ENCODE results near the gene AKR1D1. TPM values are rescaled to one million over a fixed set of nuclear protein-coding genes. Genes with fewer than 3 reads are reported as not detected.

AKR1D1 gene
- total and polyA plus RNA-seq, 2 donors, result 0.05 TPM

DNA sequence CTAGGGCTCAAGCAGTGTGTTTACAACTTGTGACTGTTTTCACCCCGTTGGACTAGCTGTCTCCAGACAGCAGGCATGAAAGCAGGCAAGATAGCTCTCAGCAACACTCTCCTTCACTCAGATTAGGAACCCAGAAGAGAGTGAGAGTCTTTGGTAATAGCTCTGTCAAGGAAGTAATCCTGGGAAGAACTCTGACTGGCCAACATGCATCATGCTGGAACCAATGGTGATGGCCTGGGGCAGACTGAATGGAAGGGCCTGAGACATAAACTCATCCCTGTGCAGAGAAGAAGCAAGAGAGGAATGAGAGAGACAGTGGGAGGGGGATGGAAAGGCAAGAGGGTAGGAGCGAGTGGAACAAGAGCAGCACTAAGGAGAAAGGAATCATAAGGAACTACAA, 48.9 kb downstream of the AKR1D1 start:
- Histone ChIP-seq H3K36me3 (ENCODE audit: control insufficient read depth in 2 of 2, insufficient read depth in 2 of 2, low read length in 1 of 2) (no peaks in the 10 kb centered on the region), H3K27ac (ENCODE audit: low read depth in 1 of 2, low read length in 1 of 2) (no peak overlapping the region), H3K27me3 (ENCODE audit: control insufficient read depth in 2 of 2, insufficient read depth in 1 of 2, low read length in 1 of 2) (no peaks in the 10 kb centered on the region), H3K9me3 (ENCODE audit: control insufficient read depth in 2 of 2, insufficient read depth in 1 of 2, low read length in 1 of 2) (peaks cover 0 to 3% of the 10 kb centered on the region in 2 donors), H3K4me3 (ENCODE audit: low read length in 2 of 2) (no peak overlapping the region), H3K4me1 (ENCODE audit: control insufficient read depth in 2 of 2, insufficient read depth in 2 of 2, low read length in 2 of 2) (no peaks in the 10 kb centered on the region)
- DNase-seq (ENCODE audit: low read depth in 6 of 9, low spot score in 9 of 9), result no peak
- 88% methylated on average over 2 of the region's 2 CpGs for WGBS

- WGBS, result 69% methylated on average over 2 of the region's 2 CpGs
- H3K27ac ChIP-seq (ENCODE audit: low read depth in 1 of 2, low read length in 1 of 2), result no peak overlapping the region
- no peak for DNase-seq (ENCODE audit: low read depth in 6 of 9, low spot score in 9 of 9)
These were observed 49.4 kb downstream of the AKR1D1 start for GRCh38 chr7:138125598-138126111.

DNA sequence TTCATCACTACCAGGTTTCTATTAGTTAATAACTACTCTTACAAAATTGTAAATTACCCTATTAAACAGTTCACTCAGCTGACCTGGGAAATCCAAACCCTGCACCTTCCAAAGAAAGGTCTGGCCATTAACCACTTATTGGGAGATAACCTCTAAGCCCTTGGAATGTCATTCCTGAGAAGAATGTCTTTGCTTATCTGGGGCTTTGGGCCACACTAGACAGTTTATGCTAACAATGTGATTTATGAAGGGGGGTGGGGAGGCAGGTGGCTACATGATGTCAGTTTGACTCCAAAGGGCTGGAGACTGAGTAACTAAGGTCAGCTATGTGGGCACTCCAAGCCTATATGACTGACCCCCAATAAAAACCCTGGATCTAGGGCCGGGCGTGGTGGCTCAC, 50.7 kb downstream of the AKR1D1 start:
- peaks cover 0 to 3% of the 10 kb centered on the region in 2 donors for H3K9me3 ChIP-seq (ENCODE audit: control insufficient read depth in 2 of 2, insufficient read depth in 1 of 2, low read length in 1 of 2)
- WGBS, result 100% methylated on average over 2 of the region's 2 CpGs
- H3K4me1 ChIP-seq (ENCODE audit: control insufficient read depth in 2 of 2, insufficient read depth in 2 of 2, low read length in 2 of 2), result no peaks in the 10 kb centered on the region

More at GRCh38 chr7:138125598-138126111, 49.4 kb downstream of the AKR1D1 start:
- H3K36me3 ChIP-seq (ENCODE audit: control insufficient read depth in 2 of 2, insufficient read depth in 2 of 2, low read length in 1 of 2), result no peaks in the 10 kb centered on the region
- no peak overlapping the region for H3K4me3 ChIP-seq (ENCODE audit: low read length in 2 of 2)
- H3K4me1 ChIP-seq (ENCODE audit: control insufficient read depth in 2 of 2, insufficient read depth in 2 of 2, low read length in 2 of 2), result no peaks in the 10 kb centered on the region
- peaks cover 0 to 3% of the 10 kb centered on the region in 2 donors for H3K9me3 ChIP-seq (ENCODE audit: control insufficient read depth in 2 of 2, insufficient read depth in 1 of 2, low read length in 1 of 2)
- H3K27me3 ChIP-seq (ENCODE audit: control insufficient read depth in 2 of 2, insufficient read depth in 1 of 2, low read length in 1 of 2), result no peaks in the 10 kb centered on the region

DNA sequence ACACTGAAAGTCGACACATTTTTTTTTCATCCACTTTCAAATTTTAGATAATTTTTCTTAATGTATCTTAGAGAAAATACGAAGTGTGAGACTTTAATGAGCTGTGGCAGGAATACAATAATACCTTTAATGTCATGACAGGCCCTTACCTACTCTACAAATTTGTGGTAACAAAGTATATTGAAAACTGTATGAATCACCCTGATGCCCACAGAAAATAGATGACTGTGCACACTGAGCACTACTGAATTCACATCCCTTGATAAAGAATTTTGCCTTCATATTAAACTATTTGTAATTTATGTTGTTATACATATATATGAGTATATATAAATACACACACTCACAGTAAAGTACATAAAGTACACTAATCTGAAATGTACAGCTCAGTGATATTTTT, 51.7 kb downstream of the AKR1D1 start:
- H3K4me1 ChIP-seq (ENCODE audit: control insufficient read depth in 2 of 2, insufficient read depth in 2 of 2, low read length in 2 of 2), result no peaks in the 10 kb centered on the region
- H3K27ac ChIP-seq (ENCODE audit: low read depth in 1 of 2, low read length in 1 of 2), result no peak overlapping the region
- H3K4me3 ChIP-seq (ENCODE audit: low read length in 2 of 2), result no peak overlapping the region
- 80% methylated on average over 2 of the region's 2 CpGs for WGBS
- no peaks in the 10 kb centered on the region for H3K27me3 ChIP-seq (ENCODE audit: control insufficient read depth in 2 of 2, insufficient read depth in 1 of 2, low read length in 1 of 2)
- no peaks in the 10 kb centered on the region for H3K36me3 ChIP-seq (ENCODE audit: control insufficient read depth in 2 of 2, insufficient read depth in 2 of 2, low read length in 1 of 2)
- no peak for DNase-seq (ENCODE audit: low read depth in 6 of 9, low spot score in 9 of 9)
- peaks cover 0 to 3% of the 10 kb centered on the region in 2 donors for H3K9me3 ChIP-seq (ENCODE audit: control insufficient read depth in 2 of 2, insufficient read depth in 1 of 2, low read length in 1 of 2)

More for the DNA sequence above, 50.7 kb downstream of the AKR1D1 start:
- H3K4me3 ChIP-seq (ENCODE audit: low read length in 2 of 2), result no peak overlapping the region
- H3K27ac ChIP-seq (ENCODE audit: low read depth in 1 of 2, low read length in 1 of 2), result no peak overlapping the region
- no peaks in the 10 kb centered on the region for H3K27me3 ChIP-seq (ENCODE audit: control insufficient read depth in 2 of 2, insufficient read depth in 1 of 2, low read length in 1 of 2)
- H3K36me3 ChIP-seq (ENCODE audit: control insufficient read depth in 2 of 2, insufficient read depth in 2 of 2, low read length in 1 of 2), result no peaks in the 10 kb centered on the region
- no peak for DNase-seq (ENCODE audit: low read depth in 6 of 9, low spot score in 9 of 9)

- no peak overlapping the region for H3K4me3 ChIP-seq (ENCODE audit: low read length in 2 of 2)
- no peaks in the 10 kb centered on the region for H3K4me1 ChIP-seq (ENCODE audit: control insufficient read depth in 2 of 2, insufficient read depth in 2 of 2, low read length in 2 of 2)
- 97% methylated on average over 3 of the region's 3 CpGs for WGBS
- peaks cover 0 to 3% of the 10 kb centered on the region in 2 donors for H3K9me3 ChIP-seq (ENCODE audit: control insufficient read depth in 2 of 2, insufficient read depth in 1 of 2, low read length in 1 of 2)
- H3K27me3 ChIP-seq (ENCODE audit: control insufficient read depth in 2 of 2, insufficient read depth in 1 of 2, low read length in 1 of 2), result no peaks in the 10 kb centered on the region
- no peak for DNase-seq (ENCODE audit: low read depth in 6 of 9, low spot score in 9 of 9)
- no peaks in the 10 kb centered on the region for H3K36me3 ChIP-seq (ENCODE audit: control insufficient read depth in 2 of 2, insufficient read depth in 2 of 2, low read length in 1 of 2)
- H3K27ac ChIP-seq (ENCODE audit: low read depth in 1 of 2, low read length in 1 of 2), result no peak overlapping the region
These were observed 53.4 kb downstream of the AKR1D1 start for GRCh38 chr7:138129551-138130165.

DNA sequence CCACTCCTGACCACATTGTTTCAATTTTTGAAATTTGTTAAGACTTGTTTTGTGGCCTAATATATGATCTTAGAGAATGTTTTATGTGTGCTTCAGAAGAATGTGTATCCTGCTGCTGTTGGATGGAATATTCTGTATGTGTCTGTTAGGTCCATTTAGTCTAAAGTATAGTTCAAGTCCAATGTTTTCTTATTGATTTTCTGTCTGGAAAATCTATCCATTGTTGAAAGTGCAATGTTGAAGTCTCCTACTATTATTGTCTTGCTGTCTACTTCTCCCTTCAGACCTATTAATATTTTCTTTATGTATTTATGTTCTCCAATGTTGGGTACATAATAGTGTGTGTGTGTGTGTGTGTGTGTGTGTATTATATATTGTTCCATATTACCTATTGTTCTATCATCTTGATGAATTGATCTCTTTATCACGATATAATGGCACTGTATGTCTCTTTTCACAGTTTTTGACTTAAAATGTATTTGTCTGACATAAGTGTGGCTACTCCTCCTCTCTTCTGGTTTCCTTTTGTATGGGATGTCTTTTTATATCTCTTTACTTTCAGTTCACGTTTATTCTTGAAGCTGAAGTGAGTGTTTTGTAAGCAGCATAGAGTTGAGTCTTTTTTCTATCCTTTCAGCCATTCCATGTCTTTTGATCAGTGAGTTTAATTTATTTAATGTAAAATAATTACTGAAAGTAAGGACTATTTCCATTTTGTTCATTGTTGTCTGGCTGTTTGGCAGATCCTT, 61.3 kb downstream of the AKR1D1 start:
- no peak overlapping the region for H3K27ac ChIP-seq (ENCODE audit: low read depth in 1 of 2, low read length in 1 of 2)
- H3K9me3 ChIP-seq (ENCODE audit: control insufficient read depth in 2 of 2, insufficient read depth in 1 of 2, low read length in 1 of 2), result no peaks in the 10 kb centered on the region
- WGBS, result 63% methylated on average over 2 of the region's 2 CpGs
- no peaks in the 10 kb centered on the region for H3K36me3 ChIP-seq (ENCODE audit: control insufficient read depth in 2 of 2, insufficient read depth in 2 of 2, low read length in 1 of 2)
- no peaks in the 10 kb centered on the region for H3K27me3 ChIP-seq (ENCODE audit: control insufficient read depth in 2 of 2, insufficient read depth in 1 of 2, low read length in 1 of 2)
- no peak for DNase-seq (ENCODE audit: low read depth in 6 of 9, low spot score in 9 of 9)
- no peak overlapping the region for H3K4me3 ChIP-seq (ENCODE audit: low read length in 2 of 2)
- H3K4me1 ChIP-seq (ENCODE audit: control insufficient read depth in 2 of 2, insufficient read depth in 2 of 2, low read length in 2 of 2), result no peaks in the 10 kb centered on the region

DNA sequence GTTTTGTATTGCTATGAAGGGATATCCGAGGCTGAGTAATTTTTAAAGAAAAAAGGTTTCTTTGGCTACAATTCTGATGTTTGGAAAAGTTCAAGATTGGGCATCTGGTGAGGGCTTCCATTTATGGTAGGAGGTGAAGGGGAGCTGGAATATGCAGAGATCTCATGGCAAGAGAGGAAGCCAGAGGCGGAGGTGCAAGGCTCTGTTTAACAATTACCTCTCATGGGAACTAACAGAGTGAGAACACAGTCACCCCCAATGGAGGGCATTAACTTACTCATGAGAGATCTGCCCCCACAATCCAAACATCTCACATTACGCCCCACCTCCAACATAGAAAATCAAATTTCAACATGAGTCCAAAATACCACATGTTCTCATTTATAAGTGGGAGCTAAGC, 62.0 kb downstream of the AKR1D1 start:
- H3K9me3 ChIP-seq (ENCODE audit: control insufficient read depth in 2 of 2, insufficient read depth in 1 of 2, low read length in 1 of 2), result no peaks in the 10 kb centered on the region
- H3K27me3 ChIP-seq (ENCODE audit: control insufficient read depth in 2 of 2, insufficient read depth in 1 of 2, low read length in 1 of 2), result no peaks in the 10 kb centered on the region
- H3K27ac ChIP-seq (ENCODE audit: low read depth in 1 of 2, low read length in 1 of 2), result no peak overlapping the region
- H3K36me3 ChIP-seq (ENCODE audit: control insufficient read depth in 2 of 2, insufficient read depth in 2 of 2, low read length in 1 of 2), result no peaks in the 10 kb centered on the region
- 93% methylated on average over 3 of the region's 3 CpGs for WGBS
- no peaks in the 10 kb centered on the region for H3K4me1 ChIP-seq (ENCODE audit: control insufficient read depth in 2 of 2, insufficient read depth in 2 of 2, low read length in 2 of 2)
- no peak overlapping the region for H3K4me3 ChIP-seq (ENCODE audit: low read length in 2 of 2)
- no peak for DNase-seq (ENCODE audit: low read depth in 6 of 9, low spot score in 9 of 9)

DNA sequence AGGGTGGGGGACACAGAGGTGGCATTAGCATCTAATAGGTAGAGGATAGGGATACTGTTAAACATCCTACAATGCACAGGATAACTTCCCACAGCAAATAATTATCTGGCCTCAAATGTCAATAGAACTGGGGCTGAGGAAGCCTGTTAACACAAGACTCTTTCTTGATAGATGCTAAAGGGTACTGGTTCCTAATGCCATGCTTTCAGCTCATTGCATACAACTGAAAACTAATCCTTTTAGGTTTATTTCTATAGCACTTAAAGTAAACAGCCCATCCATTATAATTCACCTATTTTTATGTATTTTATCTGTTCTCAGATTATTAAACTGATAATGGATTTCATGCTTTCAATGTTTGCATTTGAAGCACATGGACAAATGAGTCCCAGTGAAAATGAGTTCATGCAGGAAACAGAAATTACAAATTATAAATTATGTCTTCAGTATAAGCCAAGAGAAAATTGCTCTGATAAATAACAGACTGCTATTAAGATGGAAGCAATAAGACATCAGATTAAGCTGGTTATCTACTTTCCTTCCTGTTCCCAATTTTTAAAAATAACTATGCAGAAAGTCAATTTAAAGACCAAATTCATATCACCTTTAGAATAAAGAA, 66.4 kb downstream of the AKR1D1 start:
- no peak overlapping the region for H3K27ac ChIP-seq (ENCODE audit: low read depth in 1 of 2, low read length in 1 of 2)
- H3K36me3 ChIP-seq (ENCODE audit: control insufficient read depth in 2 of 2, insufficient read depth in 2 of 2, low read length in 1 of 2), result no peaks in the 10 kb centered on the region
- H3K4me3 ChIP-seq (ENCODE audit: low read length in 2 of 2), result no peak overlapping the region
- DNase-seq (ENCODE audit: low read depth in 6 of 9, low spot score in 9 of 9), result no peak
- H3K9me3 ChIP-seq (ENCODE audit: control insufficient read depth in 2 of 2, insufficient read depth in 1 of 2, low read length in 1 of 2), result no peaks in the 10 kb centered on the region
- H3K27me3 ChIP-seq (ENCODE audit: control insufficient read depth in 2 of 2, insufficient read depth in 1 of 2, low read length in 1 of 2), result no peaks in the 10 kb centered on the region
- H3K4me1 ChIP-seq (ENCODE audit: control insufficient read depth in 2 of 2, insufficient read depth in 2 of 2, low read length in 2 of 2), result peaks cover 0 to 5% of the 10 kb centered on the region in 2 donors

- WGBS, result over 99% methylated on average over 2 of the region's 2 CpGs
- Histone ChIP-seq H3K36me3 (ENCODE audit: control insufficient read depth in 2 of 2, insufficient read depth in 2 of 2, low read length in 1 of 2) (no peaks in the 10 kb centered on the region), H3K9me3 (ENCODE audit: control insufficient read depth in 2 of 2, insufficient read depth in 1 of 2, low read length in 1 of 2) (no peaks in the 10 kb centered on the region), H3K27ac (ENCODE audit: low read depth in 1 of 2, low read length in 1 of 2) (no peak overlapping the region), H3K27me3 (ENCODE audit: control insufficient read depth in 2 of 2, insufficient read depth in 1 of 2, low read length in 1 of 2) (no peaks in the 10 kb centered on the region), H3K4me3 (ENCODE audit: low read length in 2 of 2) (no peak overlapping the region), H3K4me1 (ENCODE audit: control insufficient read depth in 2 of 2, insufficient read depth in 2 of 2, low read length in 2 of 2) (peaks cover 0 to 5% of the 10 kb centered on the region in 2 donors)
- no peak for DNase-seq (ENCODE audit: low read depth in 6 of 9, low spot score in 9 of 9)
These were observed 68.7 kb downstream of the AKR1D1 start for GRCh38 chr7:138144958-138145357.
